GM06990 (cell line): Measurements from ENCODE around the gene GFRA1.

ENCODE experiments used
- DNase-seq: peaks from one replicate; pipeline ENCODE4 v3.0.0-alpha.2; 2011; ENCODE audit not compliant: insufficient read length; ENCODE audit errors: extremely low read depth
- H3K27me3 ChIP-seq: replicated peaks from 2 replicates; pipeline ENCODE4 v1.6.0; 2011; ENCODE audit warnings: low read length; ENCODE audit not compliant: control insufficient read depth, insufficient read depth
- H3K36me3 ChIP-seq: 2 replicates; pipeline ENCODE4 v1.5.1; 2011; ENCODE audit warnings: low read length; ENCODE audit not compliant: control insufficient read depth, insufficient read depth
- H3K4me3 ChIP-seq: replicated peaks from 2 replicates; pipeline ENCODE4 v1.5.1; 2011; ENCODE audit warnings: low read depth, mild to moderate bottlenecking, control low read depth, low read length
- TF ChIP-seq, protein P1 (sequence below): IDR thresholded peaks from 2 replicates; pipeline ENCODE4 v1.5.1; 2011; ENCODE audit warnings: low read length, control low read depth, mild to moderate bottlenecking, inconsistent platforms; ENCODE audit not compliant: insufficient read depth, poor library complexity, severe bottlenecking

GFRA1 gene

DNA sequence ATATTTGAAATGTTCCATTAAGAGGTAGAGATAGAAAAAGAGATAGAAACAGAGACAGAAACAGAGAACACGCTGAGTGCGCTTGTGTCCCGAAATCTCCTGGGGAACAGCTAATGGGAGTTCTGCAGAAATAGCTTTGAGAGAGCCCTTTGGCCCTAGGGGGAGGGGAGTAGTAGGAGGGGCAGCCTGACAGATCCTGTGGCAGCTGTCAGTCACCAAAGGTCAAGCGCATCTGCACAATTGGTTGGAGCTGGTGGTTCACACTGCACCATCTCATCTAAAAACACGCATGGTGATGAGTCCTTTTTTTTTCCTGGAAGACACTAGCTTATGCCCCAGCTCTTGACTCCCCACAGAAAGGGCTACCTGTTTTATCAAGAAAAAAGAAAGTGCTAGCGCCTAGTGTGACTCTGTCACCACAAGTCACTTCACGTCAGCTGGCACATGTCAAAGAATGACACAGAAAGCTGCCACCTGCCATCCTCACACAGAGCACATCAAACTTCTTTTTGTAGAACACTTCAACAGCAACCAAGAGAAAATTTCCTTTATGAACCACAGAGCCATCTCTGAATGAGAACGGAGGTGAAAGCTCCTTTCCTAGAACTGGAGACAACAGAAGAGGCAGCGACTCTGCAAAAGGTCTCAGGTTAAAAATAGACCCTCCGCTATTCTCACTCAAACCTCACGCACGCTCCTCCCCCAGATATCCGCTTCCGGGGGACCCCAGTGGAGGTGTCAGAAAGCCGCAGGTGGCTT, 125.7 kb downstream of the GFRA1 start:
- H3K36me3 ChIP-seq = no peaks in the 10 kb centered on the region
- TF ChIP-seq, protein P1, sequence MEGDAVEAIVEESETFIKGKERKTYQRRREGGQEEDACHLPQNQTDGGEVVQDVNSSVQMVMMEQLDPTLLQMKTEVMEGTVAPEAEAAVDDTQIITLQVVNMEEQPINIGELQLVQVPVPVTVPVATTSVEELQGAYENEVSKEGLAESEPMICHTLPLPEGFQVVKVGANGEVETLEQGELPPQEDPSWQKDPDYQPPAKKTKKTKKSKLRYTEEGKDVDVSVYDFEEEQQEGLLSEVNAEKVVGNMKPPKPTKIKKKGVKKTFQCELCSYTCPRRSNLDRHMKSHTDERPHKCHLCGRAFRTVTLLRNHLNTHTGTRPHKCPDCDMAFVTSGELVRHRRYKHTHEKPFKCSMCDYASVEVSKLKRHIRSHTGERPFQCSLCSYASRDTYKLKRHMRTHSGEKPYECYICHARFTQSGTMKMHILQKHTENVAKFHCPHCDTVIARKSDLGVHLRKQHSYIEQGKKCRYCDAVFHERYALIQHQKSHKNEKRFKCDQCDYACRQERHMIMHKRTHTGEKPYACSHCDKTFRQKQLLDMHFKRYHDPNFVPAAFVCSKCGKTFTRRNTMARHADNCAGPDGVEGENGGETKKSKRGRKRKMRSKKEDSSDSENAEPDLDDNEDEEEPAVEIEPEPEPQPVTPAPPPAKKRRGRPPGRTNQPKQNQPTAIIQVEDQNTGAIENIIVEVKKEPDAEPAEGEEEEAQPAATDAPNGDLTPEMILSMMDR = no peak
- DNase-seq = no peak
- no peak overlapping the region for H3K4me3 ChIP-seq
- no peaks in the 10 kb centered on the region for H3K27me3 ChIP-seq

DNA sequence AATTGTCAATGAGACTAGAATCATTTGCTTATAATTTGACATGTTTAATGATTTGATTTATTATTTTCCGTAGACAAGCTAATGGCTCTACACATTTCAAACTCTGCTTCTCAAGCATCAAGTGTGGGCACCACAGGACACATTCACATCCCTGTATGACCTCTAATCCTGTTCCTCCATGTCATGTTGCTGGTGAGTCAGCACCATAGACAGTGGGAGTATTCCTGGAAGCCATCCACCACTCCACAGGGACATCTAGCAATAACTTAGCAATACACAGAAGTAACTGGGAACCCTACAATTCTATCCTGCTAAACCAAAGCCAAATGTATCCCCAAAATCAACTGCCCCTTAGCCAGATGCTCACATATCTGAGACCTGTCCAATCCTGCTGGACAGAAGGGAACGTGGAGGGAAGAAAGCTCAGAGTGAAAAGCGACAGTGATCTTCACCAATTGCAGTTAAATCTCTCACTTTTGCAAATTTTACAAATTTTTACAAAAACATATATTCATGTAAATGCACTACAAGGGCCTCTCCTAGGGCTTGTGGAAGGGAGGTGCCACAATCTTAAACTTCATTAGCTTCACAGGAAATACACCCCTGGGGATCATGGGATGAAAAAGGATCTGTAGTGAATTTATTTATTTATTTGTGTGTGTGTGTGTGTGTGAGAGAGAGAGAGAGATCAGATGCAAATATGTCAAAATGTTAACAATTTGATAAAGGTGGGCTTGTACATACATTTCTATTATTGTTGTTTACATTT, 126.5 kb downstream of the GFRA1 start:
- H3K27me3 ChIP-seq = no peaks in the 10 kb centered on the region

DNA sequence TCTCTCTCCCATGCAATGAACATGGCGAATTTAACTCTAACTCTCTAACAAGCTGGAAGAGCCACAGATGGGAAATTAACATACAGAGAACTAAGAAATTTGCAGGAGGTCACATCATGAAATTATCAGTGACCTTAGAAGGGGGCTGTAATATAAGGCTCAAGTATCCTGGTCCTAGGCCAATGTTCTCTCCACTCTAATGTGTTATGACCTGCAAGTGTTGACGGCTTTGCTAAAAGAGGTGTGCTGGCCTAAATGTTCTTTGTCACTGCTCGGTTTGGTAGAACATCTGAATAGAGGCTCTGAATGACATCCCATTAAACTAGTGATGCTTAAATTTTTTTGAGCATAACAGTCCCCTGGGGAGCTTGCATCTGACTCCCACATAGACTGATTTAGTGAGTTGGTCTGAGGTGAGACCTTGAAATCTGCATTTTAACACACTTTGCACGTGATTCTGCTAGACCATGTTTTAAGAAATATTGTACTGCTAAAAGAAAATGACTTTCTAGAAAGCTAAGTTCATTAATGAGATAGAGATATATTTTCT, 129.3 kb downstream of the GFRA1 start:
- Histone ChIP-seq H3K27me3 (no peaks in the 10 kb centered on the region), H3K4me3 (no peak overlapping the region), H3K36me3 (no peaks in the 10 kb centered on the region)
- TF ChIP-seq, protein P1 = no peak
- no peak for DNase-seq

More for the DNA sequence above, 126.5 kb downstream of the GFRA1 start:
- Histone ChIP-seq H3K4me3 (no peak overlapping the region), H3K36me3 (no peaks in the 10 kb centered on the region)
- TF ChIP-seq, protein P1 = no peak
- DNase-seq = no peak

DNA sequence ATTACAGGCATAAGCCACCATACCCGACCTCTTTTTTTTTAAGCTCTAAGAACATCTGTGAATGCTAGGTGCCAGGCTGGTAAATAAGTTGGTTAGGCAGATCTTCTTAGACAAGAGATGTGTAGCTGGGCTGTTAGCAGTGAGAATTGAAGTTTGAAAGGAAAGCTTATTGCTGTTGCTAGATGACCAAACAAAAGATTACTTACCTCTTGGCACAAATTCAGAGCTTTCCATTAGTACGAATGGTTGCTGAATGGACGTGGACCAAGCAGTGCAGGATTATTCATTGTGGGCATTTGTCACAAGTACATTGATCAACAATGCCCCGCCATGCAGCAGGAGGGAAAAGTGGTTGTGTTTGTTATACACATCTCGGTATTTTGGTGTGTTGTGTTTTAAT, 131.2 kb downstream of the GFRA1 start:
- TF ChIP-seq, protein P1 = no peak
- DNase-seq = no peak
- Histone ChIP-seq H3K27me3 (no peaks in the 10 kb centered on the region), H3K4me3 (no peak overlapping the region), H3K36me3 (no peaks in the 10 kb centered on the region)

DNA sequence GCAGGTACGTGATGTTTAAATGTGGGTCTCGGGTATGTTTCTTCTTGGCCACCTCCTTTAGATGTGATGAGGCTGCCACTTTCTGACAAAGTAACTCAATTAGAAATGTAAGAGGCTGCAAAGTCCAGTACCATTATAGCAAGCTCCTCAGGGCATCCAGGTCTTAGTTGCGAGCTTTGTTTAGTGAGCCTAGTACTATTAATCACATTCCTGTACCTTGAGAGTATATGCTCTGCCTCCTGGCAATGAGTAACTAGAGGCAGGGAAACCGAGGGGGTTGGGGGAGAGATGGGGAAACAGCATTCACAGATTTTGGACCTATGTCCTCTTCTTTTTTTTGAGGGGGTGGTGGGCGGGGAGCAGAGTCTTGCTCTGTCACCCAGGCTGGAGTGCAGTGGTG, 131.8 kb downstream of the GFRA1 start:
- TF ChIP-seq, protein P1 = no peak
- H3K27me3 ChIP-seq = no peaks in the 10 kb centered on the region
- no peak for DNase-seq

More for the DNA sequence above, 131.8 kb downstream of the GFRA1 start:
- H3K36me3 ChIP-seq = no peaks in the 10 kb centered on the region
- no peak overlapping the region for H3K4me3 ChIP-seq
